ENCODE results near the gene SPG7.

DNA sequence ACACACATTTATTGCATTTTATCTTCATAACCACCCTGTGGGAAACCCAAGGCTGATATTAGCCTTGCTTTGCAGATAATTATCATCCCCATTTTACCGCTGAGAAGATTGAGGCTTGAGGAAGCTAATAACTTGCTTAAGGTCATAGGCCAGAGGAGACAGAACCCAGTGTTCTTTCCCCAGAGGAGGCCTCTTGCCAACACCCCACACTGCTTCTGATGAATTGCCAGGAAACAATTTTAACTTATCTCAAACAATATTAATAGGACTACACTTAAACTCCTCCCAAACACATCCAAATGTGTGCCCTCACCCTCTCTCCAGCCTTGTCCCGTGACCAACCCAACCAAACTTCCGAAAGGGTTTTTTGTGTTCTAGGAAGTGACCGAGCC lies 2.1 kb upstream of the SPG7 start:
- TF ChIP-seq, protein P1, sequence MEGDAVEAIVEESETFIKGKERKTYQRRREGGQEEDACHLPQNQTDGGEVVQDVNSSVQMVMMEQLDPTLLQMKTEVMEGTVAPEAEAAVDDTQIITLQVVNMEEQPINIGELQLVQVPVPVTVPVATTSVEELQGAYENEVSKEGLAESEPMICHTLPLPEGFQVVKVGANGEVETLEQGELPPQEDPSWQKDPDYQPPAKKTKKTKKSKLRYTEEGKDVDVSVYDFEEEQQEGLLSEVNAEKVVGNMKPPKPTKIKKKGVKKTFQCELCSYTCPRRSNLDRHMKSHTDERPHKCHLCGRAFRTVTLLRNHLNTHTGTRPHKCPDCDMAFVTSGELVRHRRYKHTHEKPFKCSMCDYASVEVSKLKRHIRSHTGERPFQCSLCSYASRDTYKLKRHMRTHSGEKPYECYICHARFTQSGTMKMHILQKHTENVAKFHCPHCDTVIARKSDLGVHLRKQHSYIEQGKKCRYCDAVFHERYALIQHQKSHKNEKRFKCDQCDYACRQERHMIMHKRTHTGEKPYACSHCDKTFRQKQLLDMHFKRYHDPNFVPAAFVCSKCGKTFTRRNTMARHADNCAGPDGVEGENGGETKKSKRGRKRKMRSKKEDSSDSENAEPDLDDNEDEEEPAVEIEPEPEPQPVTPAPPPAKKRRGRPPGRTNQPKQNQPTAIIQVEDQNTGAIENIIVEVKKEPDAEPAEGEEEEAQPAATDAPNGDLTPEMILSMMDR (IDR thresholded peaks at IDR 0.05; ENCODE audit: low read length) = no peak
- TF ChIP-seq EZH2 (IDR thresholded peaks at IDR 0.05; ENCODE audit: borderline replicate concordance, low read length) = no peak
